Inflammatory macrophage treated with lipopolysaccharide for 4 hours (primary cell): ENCODE results near the gene PRKD1.

Experiments
- DNase-seq: peaks from one replicate; pipeline ENCODE4 v3.0.0-alpha.2; 2020

Gene PRKD1

GRCh38 chr14:29927376-29928116 lies at the start of gene PRKD1:
TSS of gene PRKD1 (minus strand) at chr14:29927847.
- DNase-seq, result no peak

GRCh38 chr14:29971101-29971500 lies 43.5 kb upstream of the PRKD1 start:
- DNase-seq, result no peak

GRCh38 chr14:29955087-29955486 lies 27.4 kb upstream of the PRKD1 start:
- no peak for DNase-seq

GRCh38 chr14:29953501-29953900 lies 25.9 kb upstream of the PRKD1 start:
- DNase-seq, result no peak

GRCh38 chr14:29944091-29944490 lies 16.4 kb upstream of the PRKD1 start:
- no peak for DNase-seq

GRCh38 chr14:29941401-29941800 lies 13.8 kb upstream of the PRKD1 start:
- no peak for DNase-seq

GRCh38 chr14:29940482-29940881 lies 12.8 kb upstream of the PRKD1 start:
- no peak for DNase-seq

GRCh38 chr14:29937116-29937515 lies 9.5 kb upstream of the PRKD1 start:
- no peak for DNase-seq

GRCh38 chr14:29930283-29930682 lies 2.6 kb upstream of the PRKD1 start:
- DNase-seq, result no peak

- DNase-seq, result no peak
Observed at GRCh38 chr14:29928117-29928640, 532 bp upstream of the PRKD1 start.

- DNase-seq, result no peak
Observed at GRCh38 chr14:29926701-29927375, 809 bp downstream of the PRKD1 start.

- DNase-seq, result no peak
Observed at GRCh38 chr14:29926228-29926627, 1.4 kb downstream of the PRKD1 start.

- no peak for DNase-seq
Observed at GRCh38 chr14:29925736-29926135, 1.9 kb downstream of the PRKD1 start.

GRCh38 chr14:29925101-29925722 lies 2.4 kb downstream of the PRKD1 start:
- DNase-seq, result no peak

GRCh38 chr14:29919845-29920244 lies 7.8 kb downstream of the PRKD1 start:
- no peak for DNase-seq

GRCh38 chr14:29918981-29919380 lies 8.7 kb downstream of the PRKD1 start:
- no peak for DNase-seq

GRCh38 chr14:29913566-29913965 lies 14.1 kb downstream of the PRKD1 start:
- no peak for DNase-seq

- no peak for DNase-seq
Observed at GRCh38 chr14:29911810-29912209, 15.8 kb downstream of the PRKD1 start.

- no peak for DNase-seq
Observed at GRCh38 chr14:29908652-29909577, 18.7 kb downstream of the PRKD1 start.

- DNase-seq, result no peak
Observed at GRCh38 chr14:29906256-29906870, 21.3 kb downstream of the PRKD1 start.

GRCh38 chr14:29905543-29905942 lies 22.1 kb downstream of the PRKD1 start:
- no peak for DNase-seq
